ENCODE measurements around the gene MYMX. TPM values are rescaled to one million over a fixed set of nuclear protein-coding genes. Genes with fewer than 3 reads are reported as not detected.

The MYMX gene
- total RNA-seq, 1 experiment from 2014 or later = not detected

DNA sequence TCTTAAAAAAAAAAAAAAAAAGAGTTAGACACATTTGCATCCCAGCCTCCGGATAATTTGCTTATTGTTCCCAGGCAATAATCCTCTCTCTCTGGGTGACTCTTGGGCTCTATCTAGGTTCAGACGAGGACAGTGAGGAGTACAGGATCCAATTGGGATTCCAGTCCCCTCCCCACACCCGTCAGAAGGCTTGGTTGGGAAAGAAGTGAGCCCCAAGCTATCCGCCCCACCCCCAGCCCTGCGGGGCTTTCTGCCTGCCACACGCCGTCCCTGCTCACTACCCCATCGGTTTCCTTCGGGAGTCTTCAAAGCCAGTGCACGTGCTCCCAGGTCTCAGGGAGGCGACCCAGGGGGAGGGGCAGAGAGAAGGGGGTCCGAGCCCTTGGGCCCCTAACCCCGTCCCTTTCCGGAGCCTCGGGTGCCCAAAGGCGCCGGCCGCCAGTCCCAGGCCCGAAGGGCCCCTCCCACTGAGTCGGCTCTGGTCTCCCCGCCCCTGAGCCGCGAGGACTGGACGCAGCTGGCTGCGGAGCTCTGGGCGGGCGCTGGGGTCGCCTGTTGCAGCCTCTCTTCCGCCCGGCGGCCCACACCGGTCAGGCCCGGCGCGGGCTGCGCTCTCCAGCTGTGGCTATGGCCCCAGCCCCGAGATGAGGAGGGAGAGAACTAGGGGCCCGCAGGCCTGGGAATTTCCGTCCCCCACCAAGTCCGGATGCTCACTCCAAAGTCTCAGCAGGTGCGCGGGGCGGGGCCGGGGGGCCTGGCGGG is 2.5 kb downstream of the MYMX start:
- no TSS peak for BruUV-seq (replicated peaks)
- POLR2A ChIA-PET = interaction anchor here (0.5 to 2.5 kb wide), 5 partner anchors 18 to 168 kb away, joined by 3 to 14 read pairs (median 3); partner anchors contain the start of genes CDC5L and HSP90AB1
- Histone ChIP-seq H3K4me3 (ENCODE audit: low read depth, low read length) (peak overlapping the region; percentile 61), H3K4me1 (peaks cover 23% of the 10 kb centered on the region), H3K27me3 (replicated peaks; ENCODE audit: control insufficient read depth, insufficient read depth, low read length) (no peaks in the 10 kb centered on the region), H3K36me3 (ENCODE audit: control insufficient read depth, insufficient read depth, low read length) (no peaks in the 10 kb centered on the region), H3K9me3 (no peaks in the 10 kb centered on the region)
- Mint-ChIP-seq H3K27me3 (ENCODE audit: insufficient read depth, unreplicated experiment) (no peaks in the 10 kb centered on the region), H3K27ac (ENCODE audit: unreplicated experiment) (peak overlapping the region; percentile 92), H3K36me3 (ENCODE audit: insufficient read depth, unreplicated experiment) (peaks cover 12% of the 10 kb centered on the region), H3K4me3 (ENCODE audit: unreplicated experiment) (peak overlapping the region; percentile 85), H3K9me3 (ENCODE audit: unreplicated experiment) (no peaks in the 10 kb centered on the region), H3K4me1 (ENCODE audit: low read depth, unreplicated experiment) (peaks cover 16% of the 10 kb centered on the region)
- CTCF ChIA-PET = interaction anchor here (0.7 to 1.7 kb wide), 11 partner anchors 15 to 119 kb away, joined by 3 to 9 read pairs (median 6); no protein-coding TSS in a partner anchor
- intact Hi-C loops (cut with micrococcal nuclease; ENCODE audit: unreplicated experiment) = no loop called here
- peak; percentile 89 to 94 for DNase-seq
- TF ChIP-seq, protein P1, sequence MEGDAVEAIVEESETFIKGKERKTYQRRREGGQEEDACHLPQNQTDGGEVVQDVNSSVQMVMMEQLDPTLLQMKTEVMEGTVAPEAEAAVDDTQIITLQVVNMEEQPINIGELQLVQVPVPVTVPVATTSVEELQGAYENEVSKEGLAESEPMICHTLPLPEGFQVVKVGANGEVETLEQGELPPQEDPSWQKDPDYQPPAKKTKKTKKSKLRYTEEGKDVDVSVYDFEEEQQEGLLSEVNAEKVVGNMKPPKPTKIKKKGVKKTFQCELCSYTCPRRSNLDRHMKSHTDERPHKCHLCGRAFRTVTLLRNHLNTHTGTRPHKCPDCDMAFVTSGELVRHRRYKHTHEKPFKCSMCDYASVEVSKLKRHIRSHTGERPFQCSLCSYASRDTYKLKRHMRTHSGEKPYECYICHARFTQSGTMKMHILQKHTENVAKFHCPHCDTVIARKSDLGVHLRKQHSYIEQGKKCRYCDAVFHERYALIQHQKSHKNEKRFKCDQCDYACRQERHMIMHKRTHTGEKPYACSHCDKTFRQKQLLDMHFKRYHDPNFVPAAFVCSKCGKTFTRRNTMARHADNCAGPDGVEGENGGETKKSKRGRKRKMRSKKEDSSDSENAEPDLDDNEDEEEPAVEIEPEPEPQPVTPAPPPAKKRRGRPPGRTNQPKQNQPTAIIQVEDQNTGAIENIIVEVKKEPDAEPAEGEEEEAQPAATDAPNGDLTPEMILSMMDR (IDR thresholded peaks at IDR 0.05; ENCODE audit: insufficient read depth in 1 of 2, low read depth in 1 of 2, low read length in 1 of 2, severe bottlenecking in 1 of 2, unreplicated experiment in 1 of 2) = no peak

DNA sequence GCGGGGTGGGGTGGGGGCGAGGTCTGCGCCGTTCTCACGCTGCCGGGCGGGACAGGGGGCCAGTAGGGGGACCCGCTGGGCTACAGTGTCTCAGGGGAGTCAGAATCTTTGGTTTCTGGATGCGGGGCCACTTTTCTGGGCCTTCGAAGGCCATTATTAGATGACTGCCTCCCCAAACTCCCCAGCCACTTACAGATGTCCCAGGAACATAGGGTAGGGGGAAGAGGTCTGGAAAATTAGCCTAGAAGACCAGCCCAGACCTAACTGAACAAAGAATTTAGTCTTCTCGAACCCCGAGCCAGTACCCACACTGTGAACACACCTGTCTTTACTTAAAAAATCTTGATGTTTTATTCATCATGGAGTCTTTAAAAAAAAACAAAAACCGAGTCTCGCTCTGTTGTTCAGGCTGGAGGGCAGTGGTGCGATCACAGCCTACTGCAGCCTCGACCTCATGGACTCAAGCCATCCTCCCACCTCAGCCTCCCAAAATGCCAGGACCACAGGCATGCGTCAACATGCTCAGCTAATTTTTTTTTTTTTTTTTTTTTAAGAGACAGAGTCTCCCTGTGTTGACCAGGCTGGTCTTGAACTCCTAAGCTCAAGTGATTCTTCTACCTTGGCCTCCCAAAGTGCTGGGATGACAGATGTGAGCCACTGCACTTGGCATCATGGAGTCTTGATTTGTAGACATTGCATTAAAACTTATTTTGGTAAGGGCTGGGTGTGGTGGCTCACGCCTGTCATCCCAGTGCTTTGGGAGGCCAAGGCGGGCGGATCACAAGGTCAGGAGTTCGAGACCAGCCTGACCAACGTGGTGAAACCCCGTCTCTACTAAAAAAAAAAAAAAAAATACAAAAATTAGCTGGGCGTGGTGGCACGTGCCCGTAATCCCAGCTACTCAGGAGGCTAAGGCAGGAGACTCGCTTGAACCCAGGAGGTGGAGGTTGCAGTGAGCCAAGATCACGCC is 3.4 kb downstream of the MYMX start:
- TF ChIP-seq, protein P1 (IDR thresholded peaks at IDR 0.05; ENCODE audit: insufficient read depth in 1 of 2, low read depth in 1 of 2, low read length in 1 of 2, severe bottlenecking in 1 of 2, unreplicated experiment in 1 of 2) = peak; percentile 30 to 44
- peak overlapping the region; percentile 61 for H3K4me3 ChIP-seq (ENCODE audit: low read depth, low read length)
- peaks cover 16% of the 10 kb centered on the region for H3K4me1 Mint-ChIP-seq (ENCODE audit: low read depth, unreplicated experiment)
- H3K4me1 ChIP-seq = peaks cover 31% of the 10 kb centered on the region
- H3K27ac Mint-ChIP-seq (ENCODE audit: unreplicated experiment) = peak overlapping the region; percentile 92
- peaks cover 12% of the 10 kb centered on the region for H3K36me3 Mint-ChIP-seq (ENCODE audit: insufficient read depth, unreplicated experiment)
- H3K27me3 ChIP-seq (replicated peaks; ENCODE audit: control insufficient read depth, insufficient read depth, low read length) = no peaks in the 10 kb centered on the region
- no peaks in the 10 kb centered on the region for H3K36me3 ChIP-seq (ENCODE audit: control insufficient read depth, insufficient read depth, low read length)
- H3K27me3 Mint-ChIP-seq (ENCODE audit: insufficient read depth, unreplicated experiment) = no peaks in the 10 kb centered on the region
- ChIA-PET CTCF (interaction anchor here (0.7 to 1.7 kb wide), 11 partner anchors 14 to 120 kb away, joined by 3 to 13 read pairs (median 6); no protein-coding TSS in a partner anchor), POLR2A (interaction anchor here (0.5 to 2.5 kb wide), 3 partner anchors 17 to 59 kb away, joined by 3 to 14 read pairs (median 3); partner anchors contain the start of gene HSP90AB1)
- DNase-seq = no peak
- H3K9me3 ChIP-seq = no peaks in the 10 kb centered on the region
- peak overlapping the region; percentile 85 for H3K4me3 Mint-ChIP-seq (ENCODE audit: unreplicated experiment)
- BruUV-seq (replicated peaks) = TSS peak; percentile 59
- intact Hi-C loops (cut with micrococcal nuclease; ENCODE audit: unreplicated experiment) = no loop called here
- no peaks in the 10 kb centered on the region for H3K9me3 Mint-ChIP-seq (ENCODE audit: unreplicated experiment)

DNA sequence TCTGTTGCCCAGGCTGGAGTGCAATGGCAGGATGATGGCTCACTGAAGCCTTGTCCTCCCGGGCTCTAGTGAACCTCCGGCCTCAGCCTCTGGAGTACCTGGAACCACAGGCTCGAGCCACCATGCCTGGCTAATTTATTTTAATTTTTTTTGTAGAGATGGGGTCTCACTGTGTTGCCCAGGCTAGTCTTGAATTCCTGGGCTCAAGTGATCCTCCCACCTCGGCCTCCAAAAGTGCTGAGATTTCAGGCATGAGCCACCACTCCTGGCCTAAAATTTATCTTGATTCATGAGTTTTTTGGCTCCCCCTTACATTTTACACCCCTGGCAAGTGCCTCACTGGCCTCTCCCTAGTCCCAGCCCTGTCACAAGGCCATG is 4.2 kb downstream of the MYMX start:
- TF ChIP-seq, protein P1 (IDR thresholded peaks at IDR 0.05; ENCODE audit: insufficient read depth in 1 of 2, low read depth in 1 of 2, low read length in 1 of 2, severe bottlenecking in 1 of 2, unreplicated experiment in 1 of 2) = no peak
- ChIA-PET POLR2A (no interaction called here), CTCF (interaction anchor here (0.6 to 1.6 kb wide), 3 partner anchors 13 to 19 kb away, joined by 3 to 13 read pairs (median 8); no protein-coding TSS in a partner anchor)
- Mint-ChIP-seq H3K9me3 (ENCODE audit: unreplicated experiment) (no peaks in the 10 kb centered on the region), H3K36me3 (ENCODE audit: insufficient read depth, unreplicated experiment) (peaks cover 12% of the 10 kb centered on the region), H3K4me3 (ENCODE audit: unreplicated experiment) (peak overlapping the region; percentile 89), H3K4me1 (ENCODE audit: low read depth, unreplicated experiment) (peaks cover 16% of the 10 kb centered on the region), H3K27me3 (ENCODE audit: insufficient read depth, unreplicated experiment) (no peaks in the 10 kb centered on the region), H3K27ac (ENCODE audit: unreplicated experiment) (no peak overlapping the region)
- BruUV-seq (replicated peaks) = no TSS peak
- Histone ChIP-seq H3K36me3 (ENCODE audit: control insufficient read depth, insufficient read depth, low read length) (no peaks in the 10 kb centered on the region), H3K9me3 (no peaks in the 10 kb centered on the region), H3K27me3 (replicated peaks; ENCODE audit: control insufficient read depth, insufficient read depth, low read length) (no peaks in the 10 kb centered on the region), H3K4me1 (peaks cover 39% of the 10 kb centered on the region), H3K4me3 (ENCODE audit: low read depth, low read length) (no peak overlapping the region)
- intact Hi-C loops (cut with micrococcal nuclease; ENCODE audit: unreplicated experiment) = loop anchor here (1.0 kb wide), 1 partner anchor 13 kb away; no protein-coding TSS in a partner anchor
- DNase-seq = no peak
